Nephron progenitor cell (in vitro differentiated cells): Measurements from ENCODE around the gene SH3RF2.
A peak's percentile ranks its signal among the peaks of the same experiment; 100 is the strongest.

Source experiments
- DNase-seq: peaks from one replicate; pipeline ENCODE4 v3.0.0; 2021
- H3K27ac Mint-ChIP-seq: 2 replicates; pipeline ENCODE4 v1.8.0; 2021; ENCODE audit warnings: mild to moderate bottlenecking, moderate library complexity, mixed read lengths
- H3K27me3 Mint-ChIP-seq: 2 replicates; pipeline ENCODE4 v1.8.0; 2021; ENCODE audit warnings: mild to moderate bottlenecking, low read depth, mixed read lengths; ENCODE audit not compliant: poor library complexity
- H3K36me3 Mint-ChIP-seq: 2 replicates; pipeline ENCODE4 v1.8.0; 2021; ENCODE audit warnings: low read depth, mixed read lengths
- H3K4me1 Mint-ChIP-seq: 2 replicates; pipeline ENCODE4 v1.8.0; 2021; ENCODE audit warnings: mixed read lengths
- H3K4me3 Mint-ChIP-seq: 2 replicates; pipeline ENCODE4 v1.8.0; 2021; ENCODE audit warnings: mild to moderate bottlenecking, moderate library complexity, mixed read lengths
- H3K9me3 Mint-ChIP-seq: 2 replicates; pipeline ENCODE4 v1.8.0; 2021; ENCODE audit warnings: mild to moderate bottlenecking, moderate library complexity, mixed read lengths
- TF ChIP-seq, protein P1 (sequence below): fragments of 200-600 bp; sonication (generic); IDR thresholded peaks from 2 replicates; pipeline ENCODE4 v1.5.0; 2021; ENCODE audit warnings: antibody characterized with exemption

The SH3RF2 gene

DNA sequence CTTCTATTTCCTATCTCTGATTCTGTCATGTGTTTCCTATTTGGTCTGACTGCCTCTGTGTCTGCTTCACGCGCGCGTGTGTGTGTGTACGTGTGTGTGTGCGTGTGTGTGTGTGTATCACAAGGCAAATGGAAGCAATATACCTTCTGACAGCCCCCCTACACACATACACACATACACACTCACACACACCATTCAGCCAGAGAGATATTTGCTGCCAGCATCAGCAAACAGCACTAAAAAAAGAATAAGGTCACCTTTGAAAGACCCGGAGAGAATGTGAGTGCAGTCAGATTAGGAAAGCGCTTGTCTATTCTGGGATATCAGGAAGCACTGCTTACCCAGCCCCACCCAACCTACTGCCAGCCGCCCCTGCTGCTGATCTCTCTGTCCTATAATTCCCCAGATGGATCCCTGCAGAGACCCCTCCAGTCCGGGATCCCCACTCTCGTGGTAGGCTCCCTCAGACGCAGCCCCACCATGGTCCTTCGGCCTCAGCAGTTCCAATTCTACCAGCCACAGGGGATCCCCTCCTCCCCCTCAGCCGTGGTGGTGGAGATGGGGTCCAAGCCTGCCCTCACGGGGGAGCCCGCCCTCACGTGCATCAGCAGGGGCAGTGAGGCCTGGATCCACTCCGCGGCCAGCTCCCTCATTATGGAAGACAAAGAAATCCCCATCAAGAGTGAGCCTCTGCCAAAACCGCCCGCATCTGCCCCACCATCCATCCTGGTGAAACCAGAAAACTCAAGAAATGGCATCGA lies 123.3 kb downstream of the SH3RF2 start:
- Mint-ChIP-seq H3K27me3 (no peaks in the 10 kb centered on the region), H3K9me3 (no peaks in the 10 kb centered on the region), H3K27ac (no peak overlapping the region), H3K4me1 (peaks cover 2% of the 10 kb centered on the region), H3K4me3 (no peak overlapping the region), H3K36me3 (no peaks in the 10 kb centered on the region)
- no peak for DNase-seq
- TF ChIP-seq, protein P1, sequence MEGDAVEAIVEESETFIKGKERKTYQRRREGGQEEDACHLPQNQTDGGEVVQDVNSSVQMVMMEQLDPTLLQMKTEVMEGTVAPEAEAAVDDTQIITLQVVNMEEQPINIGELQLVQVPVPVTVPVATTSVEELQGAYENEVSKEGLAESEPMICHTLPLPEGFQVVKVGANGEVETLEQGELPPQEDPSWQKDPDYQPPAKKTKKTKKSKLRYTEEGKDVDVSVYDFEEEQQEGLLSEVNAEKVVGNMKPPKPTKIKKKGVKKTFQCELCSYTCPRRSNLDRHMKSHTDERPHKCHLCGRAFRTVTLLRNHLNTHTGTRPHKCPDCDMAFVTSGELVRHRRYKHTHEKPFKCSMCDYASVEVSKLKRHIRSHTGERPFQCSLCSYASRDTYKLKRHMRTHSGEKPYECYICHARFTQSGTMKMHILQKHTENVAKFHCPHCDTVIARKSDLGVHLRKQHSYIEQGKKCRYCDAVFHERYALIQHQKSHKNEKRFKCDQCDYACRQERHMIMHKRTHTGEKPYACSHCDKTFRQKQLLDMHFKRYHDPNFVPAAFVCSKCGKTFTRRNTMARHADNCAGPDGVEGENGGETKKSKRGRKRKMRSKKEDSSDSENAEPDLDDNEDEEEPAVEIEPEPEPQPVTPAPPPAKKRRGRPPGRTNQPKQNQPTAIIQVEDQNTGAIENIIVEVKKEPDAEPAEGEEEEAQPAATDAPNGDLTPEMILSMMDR: no peak

DNA sequence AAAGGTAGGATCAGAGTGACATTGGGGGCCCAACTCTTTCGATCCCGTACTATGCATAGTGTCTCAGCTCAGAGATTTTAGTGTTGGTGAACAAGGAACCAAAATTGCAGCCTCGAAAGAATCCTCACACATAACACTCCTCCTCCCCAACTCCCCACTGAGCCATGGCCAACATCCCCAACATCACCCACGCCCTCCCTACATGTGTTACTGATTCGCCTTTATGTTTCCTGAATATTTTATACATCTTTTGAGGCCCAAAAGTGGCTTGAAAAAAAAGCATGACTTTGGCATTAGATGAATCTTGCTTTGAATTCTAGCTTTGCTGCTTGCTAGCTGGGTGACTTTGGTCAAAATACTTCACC lies 123.8 kb downstream of the SH3RF2 start:
- H3K27ac Mint-ChIP-seq: no peak overlapping the region
- no peak overlapping the region for H3K4me3 Mint-ChIP-seq
- no peaks in the 10 kb centered on the region for H3K36me3 Mint-ChIP-seq
- no peaks in the 10 kb centered on the region for H3K4me1 Mint-ChIP-seq
- H3K9me3 Mint-ChIP-seq: no peaks in the 10 kb centered on the region
- no peak for DNase-seq
- TF ChIP-seq, protein P1: no peak
- H3K27me3 Mint-ChIP-seq: no peaks in the 10 kb centered on the region

DNA sequence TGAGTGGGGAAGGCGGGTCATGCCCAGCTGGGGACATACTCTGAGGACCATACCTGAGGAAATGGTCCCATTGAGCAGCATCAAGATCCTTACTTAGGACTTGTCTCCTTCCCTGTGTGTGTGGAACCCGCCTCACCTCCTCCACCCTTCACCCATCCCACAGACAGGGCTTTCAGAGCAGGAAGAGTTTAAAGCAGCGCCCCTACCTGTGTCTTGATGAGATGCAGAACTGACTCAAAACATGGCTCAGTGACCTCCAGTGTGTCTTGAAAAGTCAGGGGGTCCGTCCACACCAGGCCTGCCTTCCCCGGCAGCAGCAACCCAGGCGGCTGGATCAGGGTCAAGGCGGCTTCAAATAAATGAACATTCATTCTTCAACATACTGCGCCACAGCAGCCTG lies 130.6 kb downstream of the SH3RF2 start:
- no peaks in the 10 kb centered on the region for H3K36me3 Mint-ChIP-seq
- H3K4me3 Mint-ChIP-seq: no peak overlapping the region
- H3K9me3 Mint-ChIP-seq: no peaks in the 10 kb centered on the region
- H3K27ac Mint-ChIP-seq: no peak overlapping the region
- H3K4me1 Mint-ChIP-seq: no peaks in the 10 kb centered on the region
- TF ChIP-seq, protein P1: no peak
- H3K27me3 Mint-ChIP-seq: peaks cover 3% of the 10 kb centered on the region
- DNase-seq: no peak

DNA sequence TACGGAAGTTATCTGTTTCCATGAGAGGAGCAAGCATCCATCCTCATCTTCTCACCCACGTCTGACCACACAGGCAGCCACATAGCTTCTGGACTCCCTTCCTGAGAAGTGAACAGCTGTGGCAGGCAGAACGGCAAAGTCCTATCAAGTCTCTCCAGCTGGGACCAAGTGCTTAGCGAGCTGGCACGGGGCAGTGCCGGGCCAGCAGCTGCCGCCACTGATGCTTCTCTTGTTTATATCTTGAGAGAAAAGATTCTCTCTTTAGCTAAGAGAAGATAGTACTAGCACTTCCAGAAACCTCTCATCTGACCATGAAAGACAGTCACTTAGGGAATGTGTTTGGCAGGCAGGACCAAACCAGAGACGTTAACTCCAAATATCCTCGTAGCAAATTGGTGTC lies 131.8 kb downstream of the SH3RF2 start:
- DNase-seq: no peak
- no peaks in the 10 kb centered on the region for H3K9me3 Mint-ChIP-seq
- no peaks in the 10 kb centered on the region for H3K36me3 Mint-ChIP-seq
- no peaks in the 10 kb centered on the region for H3K4me1 Mint-ChIP-seq
- H3K27ac Mint-ChIP-seq: peak overlapping the region; percentile 29
- H3K27me3 Mint-ChIP-seq: peaks cover 12% of the 10 kb centered on the region
- TF ChIP-seq, protein P1: no peak
- no peak overlapping the region for H3K4me3 Mint-ChIP-seq

DNA sequence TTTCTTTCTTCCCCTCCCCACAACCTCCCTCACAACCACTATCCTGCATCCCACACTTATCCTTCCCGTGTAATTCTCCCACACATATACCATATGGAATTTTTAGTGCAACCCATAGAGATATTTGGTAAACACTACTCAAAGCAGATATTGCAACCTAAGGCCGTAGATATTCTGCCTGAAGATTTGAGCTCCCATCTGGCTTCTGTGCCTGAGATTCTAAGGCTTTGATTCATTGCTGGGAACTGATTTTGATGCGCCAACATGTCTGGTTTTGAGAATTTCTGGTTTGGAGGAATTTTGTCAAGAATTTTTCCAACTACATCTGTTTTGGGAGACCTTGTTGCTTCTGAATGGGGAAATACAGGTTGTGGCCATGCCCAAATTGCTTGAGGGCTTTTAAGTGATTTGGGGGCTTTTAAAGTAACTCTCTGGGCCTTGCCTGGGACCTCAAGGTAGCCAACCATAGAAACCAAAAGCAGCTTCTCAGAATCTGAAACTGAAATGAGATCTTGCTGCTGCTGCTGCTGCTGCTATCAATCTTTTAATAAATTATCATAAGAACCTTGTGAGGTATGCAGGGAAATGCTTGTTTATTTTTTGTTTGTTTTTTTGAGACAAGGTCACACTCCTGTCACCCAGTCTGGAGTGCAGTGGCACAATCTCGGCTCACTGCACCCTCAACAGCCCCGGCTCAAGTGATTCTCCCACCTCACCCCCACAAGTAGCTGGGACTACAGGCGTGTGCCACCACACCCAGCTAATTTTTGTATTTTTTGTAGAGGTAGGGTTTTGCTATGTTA lies 132.8 kb downstream of the SH3RF2 start:
- TF ChIP-seq, protein P1: no peak
- Mint-ChIP-seq H3K4me3 (no peak overlapping the region), H3K4me1 (no peaks in the 10 kb centered on the region), H3K36me3 (no peaks in the 10 kb centered on the region), H3K27me3 (peaks cover 21% of the 10 kb centered on the region), H3K9me3 (no peaks in the 10 kb centered on the region), H3K27ac (no peak overlapping the region)
- DNase-seq: no peak

DNA sequence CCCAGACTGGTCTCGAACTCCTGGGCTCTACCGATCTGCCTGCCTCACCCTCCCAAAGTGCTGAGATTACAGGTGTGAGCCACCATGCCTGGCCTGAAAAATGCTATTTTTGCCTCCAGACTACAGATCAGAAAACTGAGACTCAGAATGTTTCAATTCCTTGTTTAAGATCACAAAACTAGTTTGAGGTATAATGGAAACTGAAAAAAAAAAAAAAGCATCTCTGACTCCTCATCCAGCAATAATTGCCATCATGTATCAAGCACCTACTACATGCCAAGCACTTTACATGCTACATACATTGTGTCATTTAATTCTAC lies 133.4 kb downstream of the SH3RF2 start:
- Mint-ChIP-seq H3K36me3 (no peaks in the 10 kb centered on the region), H3K27me3 (peaks cover 25% of the 10 kb centered on the region), H3K4me1 (no peaks in the 10 kb centered on the region), H3K4me3 (no peak overlapping the region), H3K27ac (no peak overlapping the region), H3K9me3 (no peaks in the 10 kb centered on the region)
- DNase-seq: no peak
- TF ChIP-seq, protein P1: no peak
